Common myeloid progenitor, CD34-positive (primary cell): ENCODE results near the gene QKI.
A peak's percentile ranks its signal among the peaks of the same experiment; 100 is the strongest.

Experiments
- CTCF ChIA-PET: fragments of 350-600 bp; sonication (Branson Sonifier 250); formaldehyde crosslinking; loops from one replicate; lab custom pipeline; 2021; ENCODE audit warnings: antibody characterized with exemption; lab: Charles Lee
- POLR2A ChIA-PET: fragments of 350-600 bp; sonication (Branson Sonifier 250); formaldehyde crosslinking; loops from one replicate; lab custom pipeline; 2021; ENCODE audit warnings: antibody characterized with exemption; lab: Charles Lee
- DNase-seq, 3 donors: peaks; one replicate each; pipeline versions ENCODE4 v3.0.0 to v3.0.0-alpha.2; 2013
- H3K27ac ChIP-seq, 2 experiments: 1 replicate in 1 of 2; 2 replicates in 1 of 2; pipeline ENCODE4 v1.7.0; 2013; ENCODE audit warnings: inconsistent platforms in 2 of 2, low read length in 2 of 2, mild to moderate bottlenecking in 2 of 2, low read depth in 1 of 2, moderate library complexity in 1 of 2; ENCODE audit not compliant: severe bottlenecking in 2 of 2, insufficient read depth in 1 of 2, poor library complexity in 1 of 2
- H3K27me3 ChIP-seq, 5 experiments: replicated peaks in 2 of 5; 1 replicate in 3 of 5; 2 replicates in 2 of 5; pipeline versions ENCODE4 v1.6.1 to v1.7.0; 2013; ENCODE audit warnings: low read length in 4 of 5, mild to moderate bottlenecking in 2 of 5, moderate library complexity in 2 of 5, inconsistent platforms in 1 of 5; ENCODE audit not compliant: insufficient read depth in 5 of 5, control insufficient read depth in 4 of 5
- H3K36me3 ChIP-seq, 4 experiments: 1 replicate in 2 of 4; 2 replicates in 2 of 4; pipeline versions ENCODE4 v1.6.1 to v1.7.0; 2013; ENCODE audit warnings: low read length in 3 of 4, control low read depth in 1 of 4, mild to moderate bottlenecking in 1 of 4; ENCODE audit not compliant: control insufficient read depth in 4 of 4, insufficient read depth in 4 of 4
- H3K4me1 ChIP-seq, 4 experiments: 1 replicate in 3 of 4; 2 replicates in 1 of 4; pipeline versions ENCODE4 v1.6.1 to v1.7.1; 2013; ENCODE audit warnings: low read length in 3 of 4, mild to moderate bottlenecking in 3 of 4, control low read depth in 1 of 4, inconsistent platforms in 1 of 4, moderate library complexity in 1 of 4; ENCODE audit not compliant: control insufficient read depth in 4 of 4, insufficient read depth in 4 of 4; ENCODE audit errors: control extremely low read depth in 1 of 4
- H3K4me3 ChIP-seq, 7 experiments: 1 replicate in 4 of 7; 2 replicates in 3 of 7; pipeline versions ENCODE4 v1.5.1 to v1.7.0; 2013; ENCODE audit warnings: mild to moderate bottlenecking in 7 of 7, low read length in 6 of 7, moderate library complexity in 6 of 7, inconsistent platforms in 2 of 7, low read depth in 2 of 7, control low read depth in 1 of 7; ENCODE audit not compliant: insufficient read depth in 4 of 7, control insufficient read depth in 1 of 7; ENCODE audit errors: extremely low read depth in 1 of 7
- H3K9me3 ChIP-seq, 5 experiments: 1 replicate in 4 of 5; 2 replicates in 1 of 5; pipeline versions ENCODE4 v1.6.1 to v1.7.1; 2013; ENCODE audit warnings: low read length in 4 of 5, mild to moderate bottlenecking in 2 of 5, inconsistent platforms in 1 of 5, low read depth in 1 of 5, moderate library complexity in 1 of 5; ENCODE audit not compliant: control insufficient read depth in 4 of 5, insufficient read depth in 2 of 5; ENCODE audit errors: control extremely low read depth in 1 of 5
- WGBS: methylation state at CpG from one replicate; pipeline ENCODE4 v1.1.5; 2013; ENCODE audit not compliant: insufficient coverage; 5-methylcytosine and 5-hydroxymethylcytosine counted together

QKI gene

DNA sequence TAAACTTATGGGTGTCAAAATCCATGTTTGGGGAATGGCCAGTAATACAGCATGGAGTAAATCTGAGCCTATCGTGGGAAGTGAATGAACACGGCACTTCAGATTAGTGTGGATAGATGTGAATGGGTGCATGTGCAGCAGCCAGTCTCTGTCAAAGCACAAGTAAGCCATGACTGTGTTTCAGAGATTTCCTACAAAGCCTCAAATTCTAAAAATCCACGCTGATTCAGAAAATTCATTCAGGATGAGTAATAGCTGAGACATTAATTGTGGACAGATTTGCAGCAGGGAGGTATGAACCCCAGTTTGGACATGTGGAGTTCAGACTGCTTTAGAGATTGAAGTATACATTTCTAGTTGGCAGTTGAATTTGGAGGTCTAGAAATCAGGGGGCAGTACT lies 115.1 kb downstream of the QKI start:
- WGBS: 100% methylated on average over 1 of the region's 3 CpGs
- H3K4me3 ChIP-seq: no peak overlapping the region
- DNase-seq: no peak
- ChIA-PET POLR2A (no interaction called here), CTCF (no interaction called here)
- no peaks in the 10 kb centered on the region for H3K9me3 ChIP-seq
- H3K27ac ChIP-seq: no peak overlapping the region
- H3K36me3 ChIP-seq: no peaks in the 10 kb centered on the region
- peaks cover 0 to 5% (median under 1%) of the 10 kb centered on the region in 4 experiments for H3K4me1 ChIP-seq
- no peaks in the 10 kb centered on the region for H3K27me3 ChIP-seq

DNA sequence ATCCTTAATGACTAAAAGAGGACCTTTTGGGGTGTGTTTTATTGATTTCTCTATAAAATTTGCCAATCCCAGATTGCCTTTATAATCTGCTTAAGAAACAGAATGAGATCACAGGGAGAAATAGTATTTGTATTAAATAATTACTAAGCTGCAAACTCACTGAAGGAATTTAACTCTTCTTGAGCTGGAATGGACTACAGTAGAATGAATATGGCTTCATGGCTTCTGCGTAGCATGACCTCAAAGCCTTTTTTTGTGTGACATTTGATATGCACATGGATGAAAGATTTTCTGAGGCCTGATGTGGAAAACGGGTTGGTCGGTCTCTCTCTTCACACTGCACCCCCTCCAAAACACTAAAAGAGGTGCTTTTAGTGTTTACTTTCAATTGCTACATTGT lies 115.9 kb downstream of the QKI start:
- H3K27ac ChIP-seq: no peak overlapping the region
- H3K36me3 ChIP-seq: no peaks in the 10 kb centered on the region
- WGBS: no CpG with 5 or more reads among the region's 3 CpGs
- no peak for DNase-seq
- H3K4me1 ChIP-seq: peaks cover 0 to 5% (median under 1%) of the 10 kb centered on the region in 4 experiments
- POLR2A ChIA-PET: no interaction called here
- H3K27me3 ChIP-seq: no peaks in the 10 kb centered on the region
- CTCF ChIA-PET: no interaction called here
- H3K4me3 ChIP-seq: no peak overlapping the region
- no peaks in the 10 kb centered on the region for H3K9me3 ChIP-seq

DNA sequence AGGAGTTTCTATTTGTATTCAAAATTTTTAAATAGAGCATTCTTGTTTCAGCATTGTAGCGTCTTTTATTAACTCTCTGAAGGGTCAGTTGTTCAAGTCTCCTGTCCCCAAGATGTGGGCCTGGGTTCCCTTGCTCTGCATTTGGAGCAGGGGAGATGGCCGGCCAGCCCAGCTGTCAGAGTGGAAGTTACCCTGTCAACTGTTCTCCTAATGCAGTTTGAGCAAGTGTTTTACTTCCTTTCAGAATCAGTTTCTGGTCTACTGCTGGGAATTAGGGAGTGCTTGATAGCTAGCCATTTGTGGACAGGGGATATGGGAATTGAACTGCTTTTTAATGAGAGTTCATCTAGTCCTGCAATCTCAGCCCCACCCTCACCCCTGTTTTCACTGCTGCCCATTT lies 116.6 kb downstream of the QKI start:
- 94% methylated on average over 2 of the region's 2 CpGs for WGBS
- H3K4me1 ChIP-seq: peaks cover 0 to 5% (median under 1%) of the 10 kb centered on the region in 4 experiments
- H3K36me3 ChIP-seq: peaks cover 0 to 3% (median under 1%) of the 10 kb centered on the region in 4 experiments
- H3K27ac ChIP-seq: no peak overlapping the region
- no peaks in the 10 kb centered on the region for H3K27me3 ChIP-seq
- POLR2A ChIA-PET: no interaction called here
- no peak overlapping the region for H3K4me3 ChIP-seq
- no peaks in the 10 kb centered on the region for H3K9me3 ChIP-seq
- no peak for DNase-seq
- CTCF ChIA-PET: no interaction called here

DNA sequence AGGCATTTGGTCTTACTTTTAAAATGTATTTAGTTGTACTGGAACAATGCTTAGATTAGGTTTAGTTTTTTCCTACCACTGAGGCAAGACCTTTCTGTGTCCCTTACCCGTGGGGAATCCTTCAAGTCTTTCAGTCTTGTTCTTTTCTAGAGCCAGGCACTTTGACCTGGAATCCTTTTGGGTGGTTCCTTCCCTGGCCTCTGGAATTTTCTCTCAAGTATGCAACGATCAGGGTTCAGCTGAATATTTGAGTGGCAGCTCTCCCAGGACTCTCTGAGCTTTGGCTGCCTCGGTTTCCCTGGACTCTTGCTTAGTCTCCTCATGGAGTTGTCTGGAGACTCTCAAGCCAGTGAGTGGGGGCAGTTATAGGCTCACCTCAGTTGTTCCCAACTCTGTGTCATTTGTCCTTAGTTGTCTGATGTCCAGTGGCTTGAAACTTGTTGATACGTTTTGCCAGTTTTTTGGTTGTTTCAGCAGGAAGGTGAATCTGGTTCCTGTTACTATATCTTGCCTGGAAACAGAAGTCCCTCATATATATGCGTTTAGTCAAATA lies 118.1 kb downstream of the QKI start:
- no peaks in the 10 kb centered on the region for H3K9me3 ChIP-seq
- H3K27ac ChIP-seq: no peak overlapping the region
- POLR2A ChIA-PET: no interaction called here
- 94% methylated on average over 4 of the region's 5 CpGs for WGBS
- CTCF ChIA-PET: interaction anchor here (0.9 kb wide), 1 partner anchor 57 kb away, joined by 3 read pairs; no protein-coding TSS in a partner anchor
- peaks cover 0 to 6% (median 2%) of the 10 kb centered on the region in 4 experiments for H3K36me3 ChIP-seq
- no peaks in the 10 kb centered on the region for H3K27me3 ChIP-seq
- H3K4me1 ChIP-seq: peaks cover 0 to 5% (median under 1%) of the 10 kb centered on the region in 4 experiments
- H3K4me3 ChIP-seq: no peak overlapping the region
- DNase-seq: no peak

DNA sequence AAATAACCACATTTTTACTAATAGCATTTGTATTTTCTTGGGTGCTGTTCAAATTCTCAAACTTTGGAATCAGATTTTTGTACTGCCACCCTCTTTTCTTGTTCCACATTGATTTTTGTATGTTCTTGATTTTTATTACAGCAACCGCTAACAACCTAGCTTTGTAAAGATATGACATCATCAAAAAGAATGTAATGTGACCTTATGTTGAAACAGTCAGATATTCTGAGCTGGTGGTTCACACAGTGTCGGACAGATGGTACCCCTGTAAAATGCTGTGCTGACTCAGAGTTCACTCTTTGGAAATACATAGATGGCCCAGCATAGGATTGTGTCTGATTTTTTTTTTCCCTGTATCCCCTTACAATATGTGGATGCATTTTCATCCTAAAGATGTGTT lies 118.9 kb downstream of the QKI start:
- ChIA-PET CTCF (no interaction called here), POLR2A (no interaction called here)
- Histone ChIP-seq H3K9me3 (no peaks in the 10 kb centered on the region), H3K27me3 (no peaks in the 10 kb centered on the region), H3K4me3 (no peak overlapping the region), H3K36me3 (peaks cover 0 to 12% (median 2%) of the 10 kb centered on the region in 4 experiments), H3K4me1 (peaks cover 0 to 5% (median under 1%) of the 10 kb centered on the region in 4 experiments), H3K27ac (no peak overlapping the region)
- 100% methylated on average over 1 of the region's 2 CpGs for WGBS
- peak in 2 of 3 donors; percentile 20 to 31 for DNase-seq

DNA sequence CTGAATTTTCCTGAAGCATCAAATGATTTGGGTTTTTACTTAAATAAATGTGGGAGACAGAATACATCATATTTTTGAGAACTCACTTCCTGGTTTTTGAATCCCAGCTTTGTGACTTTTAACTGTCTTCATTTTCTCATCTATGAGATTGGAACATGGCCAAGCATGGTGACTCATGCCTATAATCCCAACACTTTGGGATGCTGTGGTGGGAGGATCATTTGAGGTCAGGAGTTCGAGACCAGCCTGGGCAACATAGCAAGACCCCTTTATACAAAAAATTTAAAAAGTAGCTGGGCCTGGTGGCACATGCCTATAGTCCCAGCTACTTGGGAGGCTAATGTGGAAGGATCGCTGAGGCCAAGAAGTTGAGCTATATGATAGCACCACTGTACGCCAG lies 122.3 kb downstream of the QKI start:
- Histone ChIP-seq H3K27me3 (no peaks in the 10 kb centered on the region), H3K4me1 (peaks cover 0 to 5% (median 0%) of the 10 kb centered on the region in 4 experiments), H3K9me3 (no peaks in the 10 kb centered on the region), H3K4me3 (no peak overlapping the region), H3K27ac (no peak overlapping the region), H3K36me3 (peaks cover 0 to 12% (median 2%) of the 10 kb centered on the region in 4 experiments)
- DNase-seq: peak in 1 of 3 donors; percentile 12
- WGBS: 100% methylated on average over 1 of the region's 3 CpGs
- CTCF ChIA-PET: interaction anchor here (1.1 kb wide), 1 partner anchor 13 kb away, joined by 3 read pairs; no protein-coding TSS in a partner anchor
- POLR2A ChIA-PET: interaction anchor here (0.5 kb wide), 1 partner anchor 15 kb away, joined by 5 read pairs; no protein-coding TSS in a partner anchor

DNA sequence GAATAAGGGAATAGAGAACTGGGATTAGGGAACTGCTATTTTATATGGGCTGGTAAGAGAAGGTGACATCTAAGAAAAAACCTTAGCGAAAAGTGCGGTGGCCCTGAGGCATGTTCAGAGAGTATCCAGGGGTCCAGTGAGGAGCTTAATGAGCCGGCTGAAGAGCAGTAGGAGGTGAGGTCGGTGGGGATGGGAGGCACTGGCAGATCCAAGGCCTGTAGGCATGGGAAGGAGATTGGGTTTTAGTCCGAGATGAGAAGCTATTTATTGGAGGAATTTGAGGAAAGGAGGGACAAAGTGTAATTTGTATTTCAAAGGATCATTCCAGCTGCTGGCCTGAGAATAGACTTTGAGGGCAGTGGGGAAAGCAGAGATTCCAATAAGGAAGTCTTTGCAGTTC lies 123.8 kb downstream of the QKI start:
- Histone ChIP-seq H3K27ac (no peak overlapping the region), H3K4me1 (no peaks in the 10 kb centered on the region), H3K27me3 (no peaks in the 10 kb centered on the region), H3K9me3 (no peaks in the 10 kb centered on the region), H3K36me3 (peaks cover 0 to 12% (median 2%) of the 10 kb centered on the region in 4 experiments), H3K4me3 (no peak overlapping the region)
- POLR2A ChIA-PET: no interaction called here
- 100% methylated on average over 5 of the region's 5 CpGs for WGBS
- CTCF ChIA-PET: interaction anchor here (1.1 kb wide), 1 partner anchor 14 kb away, joined by 4 read pairs; no protein-coding TSS in a partner anchor
- DNase-seq: no peak
